Endometrial microvascular endothelial cells (primary cell): ENCODE results near the gene SOX12. TPM values are rescaled to one million over a fixed set of nuclear protein-coding genes. Genes with fewer than 3 reads are reported as not detected.

ENCODE experiments used
- in situ Hi-C: cut with HindIII; loops from 2 replicates; pipeline ENCODE4 v1.10.0; 2017; ENCODE audit warnings: low sequenced_read_pairs, low pct_unique_long_range_greater_than_20kb; ENCODE audit errors: inconsistent ontology term
- total RNA-seq: library from RNA; depleted of rRNA; stranded (reverse); fragments of >200 nt; gene quantifications from one replicate; pipeline ENCODE4 v1.2.3, GENCODE V29; 2015; ENCODE audit errors: inconsistent ontology term

Gene SOX12
- total RNA-seq, 1 donor from 2014 or later = 10.6 TPM

- in situ Hi-C loops = no loop called here
These were observed 26.5 kb upstream of the SOX12 start for GRCh38 chr20:298776-299391.

- in situ Hi-C loops = no loop called here
These were observed 24.9 kb upstream of the SOX12 start for GRCh38 chr20:300345-300990.

GRCh38 chr20:301886-302848 is 23.2 kb upstream of the SOX12 start:
- in situ Hi-C loops = no loop called here

- in situ Hi-C loops = no loop called here
These were observed 19.6 kb upstream of the SOX12 start for GRCh38 chr20:305745-306144.

- in situ Hi-C loops = no loop called here
These were observed 16.8 kb upstream of the SOX12 start for GRCh38 chr20:308427-309038.

- in situ Hi-C loops = no loop called here
These were observed 16.0 kb upstream of the SOX12 start for GRCh38 chr20:309306-309840.

GRCh38 chr20:309841-310644 is 15.3 kb upstream of the SOX12 start:
- in situ Hi-C loops = no loop called here

- in situ Hi-C loops = no loop called here
These were observed 14.7 kb upstream of the SOX12 start for GRCh38 chr20:310645-311044.

GRCh38 chr20:311609-312008 is 13.7 kb upstream of the SOX12 start:
- in situ Hi-C loops = no loop called here

- in situ Hi-C loops = no loop called here
These were observed 13.3 kb upstream of the SOX12 start for GRCh38 chr20:312067-312466.

GRCh38 chr20:312866-313265 is 12.5 kb upstream of the SOX12 start:
- in situ Hi-C loops = no loop called here

GRCh38 chr20:313402-313801 is 11.9 kb upstream of the SOX12 start:
- in situ Hi-C loops = no loop called here

GRCh38 chr20:313948-314347 is 11.4 kb upstream of the SOX12 start:
- in situ Hi-C loops = no loop called here

- in situ Hi-C loops = no loop called here
These were observed 8.9 kb upstream of the SOX12 start for GRCh38 chr20:316316-317068.

- in situ Hi-C loops = no loop called here
These were observed 941 bp upstream of the SOX12 start for GRCh38 chr20:324177-325044.

- in situ Hi-C loops = no loop called here
These were observed 715 bp downstream of the SOX12 start for GRCh38 chr20:325889-326644.
